GM12874 (cell line): ENCODE data around the gene BRAT1.

ENCODE experiments used
- CTCF ChIP-seq: IDR thresholded peaks from 2 replicates; pipeline ENCODE4 v1.5.1; 2011; ENCODE audit warnings: low read depth, mild to moderate bottlenecking, control low read depth, low read length, moderate library complexity; ENCODE audit not compliant: insufficient read depth

The BRAT1 gene

GRCh38 chr7:2551418-2551817 is 3.9 kb downstream of the BRAT1 start:
- TF ChIP-seq CTCF, result no peak

- TF ChIP-seq CTCF, result no peak
Observed at GRCh38 chr7:2546776-2547586, 8.3 kb downstream of the BRAT1 start.

GRCh38 chr7:2545746-2546425 is 9.4 kb downstream of the BRAT1 start:
- no peak for TF ChIP-seq CTCF

GRCh38 chr7:2544541-2545188 is 10.7 kb downstream of the BRAT1 start:
- TF ChIP-seq CTCF, result no peak

GRCh38 chr7:2542916-2543871 is 12.1 kb downstream of the BRAT1 start:
- no peak for TF ChIP-seq CTCF

GRCh38 chr7:2542011-2542915 is 13.1 kb downstream of the BRAT1 start:
- no peak for TF ChIP-seq CTCF
